Hepatocyte (in vitro differentiated cells): ENCODE data around the gene ANAPC5. TPM values are rescaled to one million over a fixed set of nuclear protein-coding genes. Genes with fewer than 3 reads are reported as not detected.
A peak's percentile ranks its signal among the peaks of the same experiment; 100 is the strongest.

Source experiments
- DNase-seq: peaks from one replicate; pipeline ENCODE4 v3.0.0-alpha.2; 2016; ENCODE audit warnings: low spot score
- H2AFZ ChIP-seq: fragments of 200-600 bp; sonication (generic); 2 replicates; pipeline ENCODE4 v1.6.0; 2016; ENCODE audit warnings: antibody characterized with exemption, mild to moderate bottlenecking
- H3K27ac ChIP-seq: fragments of 200-600 bp; sonication (generic); 2 replicates; pipeline ENCODE4 v1.5.1; 2016; ENCODE audit warnings: mild to moderate bottlenecking
- H3K27me3 ChIP-seq: fragments of 200-600 bp; sonication (generic); 2 replicates; pipeline ENCODE4 v1.6.1; 2016
- H3K36me3 ChIP-seq: fragments of 200-600 bp; sonication (generic); replicated peaks from 2 replicates; pipeline ENCODE4 v1.5.1; 2016; ENCODE audit warnings: low read depth; ENCODE audit not compliant: insufficient read depth
- H3K4me1 ChIP-seq: fragments of 200-600 bp; sonication (generic); 2 replicates; pipeline ENCODE4 v1.5.1; 2016; ENCODE audit warnings: mild to moderate bottlenecking, moderate library complexity; ENCODE audit not compliant: insufficient read depth
- H3K4me2 ChIP-seq: fragments of 200-600 bp; sonication (generic); 2 replicates; pipeline ENCODE4 v1.6.0; 2016
- H3K4me3 ChIP-seq: fragments of 200-600 bp; sonication (generic); 2 replicates; pipeline ENCODE4 v1.5.1; 2016; ENCODE audit warnings: mild to moderate bottlenecking
- H3K79me2 ChIP-seq: fragments of 200-600 bp; sonication (generic); 2 replicates; pipeline ENCODE4 v1.6.0; 2017; ENCODE audit warnings: mild to moderate bottlenecking
- H3K9me2 ChIP-seq: fragments of 200-600 bp; sonication (generic); replicated peaks from 2 replicates; pipeline ENCODE4 v1.6.0; 2017; ENCODE audit warnings: mild to moderate bottlenecking; ENCODE audit not compliant: insufficient read depth
- H3K9me3 ChIP-seq: fragments of 200-600 bp; sonication (generic); 2 replicates; pipeline ENCODE4 v1.5.1; 2016; ENCODE audit warnings: low read depth, mild to moderate bottlenecking
- H4K20me1 ChIP-seq: fragments of 200-600 bp; sonication (generic); 2 replicates; pipeline ENCODE4 v1.6.0; 2016; ENCODE audit warnings: mild to moderate bottlenecking; ENCODE audit not compliant: insufficient read depth, poor library complexity, severe bottlenecking
- CTCF ChIP-seq: fragments of 200-600 bp; sonication (generic); IDR thresholded peaks from 2 replicates; pipeline ENCODE4 v1.5.1; 2016; ENCODE audit warnings: antibody characterized with exemption, mild to moderate bottlenecking; ENCODE audit not compliant: poor library complexity
- EZH2 ChIP-seq: fragments of 200-600 bp; sonication (generic); IDR thresholded peaks from 2 replicates; pipeline ENCODE4 v1.6.1; 2016; ENCODE audit warnings: antibody characterized with exemption, mild to moderate bottlenecking, borderline replicate concordance
- EZH2phosphoT487 ChIP-seq: fragments of 200-600 bp; sonication (generic); IDR thresholded peaks from one replicate; pipeline ENCODE4 v1.6.1; 2018; ENCODE audit warnings: antibody characterized with exemption, mild to moderate bottlenecking, low read depth, moderate library complexity; ENCODE audit not compliant: unreplicated experiment, severe bottlenecking
- WGBS: methylation state at CpG from one replicate; pipeline ENCODE4 v1.1.6; 2016; ENCODE audit warnings: low lambda C conversion rate; ENCODE audit errors: missing lambda C conversion rate; 5-methylcytosine and 5-hydroxymethylcytosine counted together
- polyA plus RNA-seq: library from polyadenylated mRNA; unstranded; fragments of >200 nt; fragmentation: Nextera tagmentation; extraction: Ambion mirVana; gene quantifications from 2 replicates; pipeline ENCODE4 v1.2.1, GENCODE V29; 2016
- total RNA-seq: library from RNA; depleted of rRNA; stranded (reverse); fragments of >200 nt; gene quantifications from 2 replicates; pipeline ENCODE4 v1.2.3, GENCODE V29; 2014

ANAPC5 gene, protein sequence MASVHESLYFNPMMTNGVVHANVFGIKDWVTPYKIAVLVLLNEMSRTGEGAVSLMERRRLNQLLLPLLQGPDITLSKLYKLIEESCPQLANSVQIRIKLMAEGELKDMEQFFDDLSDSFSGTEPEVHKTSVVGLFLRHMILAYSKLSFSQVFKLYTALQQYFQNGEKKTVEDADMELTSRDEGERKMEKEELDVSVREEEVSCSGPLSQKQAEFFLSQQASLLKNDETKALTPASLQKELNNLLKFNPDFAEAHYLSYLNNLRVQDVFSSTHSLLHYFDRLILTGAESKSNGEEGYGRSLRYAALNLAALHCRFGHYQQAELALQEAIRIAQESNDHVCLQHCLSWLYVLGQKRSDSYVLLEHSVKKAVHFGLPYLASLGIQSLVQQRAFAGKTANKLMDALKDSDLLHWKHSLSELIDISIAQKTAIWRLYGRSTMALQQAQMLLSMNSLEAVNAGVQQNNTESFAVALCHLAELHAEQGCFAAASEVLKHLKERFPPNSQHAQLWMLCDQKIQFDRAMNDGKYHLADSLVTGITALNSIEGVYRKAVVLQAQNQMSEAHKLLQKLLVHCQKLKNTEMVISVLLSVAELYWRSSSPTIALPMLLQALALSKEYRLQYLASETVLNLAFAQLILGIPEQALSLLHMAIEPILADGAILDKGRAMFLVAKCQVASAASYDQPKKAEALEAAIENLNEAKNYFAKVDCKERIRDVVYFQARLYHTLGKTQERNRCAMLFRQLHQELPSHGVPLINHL
- total RNA-seq: 108 and 110 TPM in 2 replicates
- polyA plus RNA-seq: 102 and 109 TPM in 2 replicates

DNA sequence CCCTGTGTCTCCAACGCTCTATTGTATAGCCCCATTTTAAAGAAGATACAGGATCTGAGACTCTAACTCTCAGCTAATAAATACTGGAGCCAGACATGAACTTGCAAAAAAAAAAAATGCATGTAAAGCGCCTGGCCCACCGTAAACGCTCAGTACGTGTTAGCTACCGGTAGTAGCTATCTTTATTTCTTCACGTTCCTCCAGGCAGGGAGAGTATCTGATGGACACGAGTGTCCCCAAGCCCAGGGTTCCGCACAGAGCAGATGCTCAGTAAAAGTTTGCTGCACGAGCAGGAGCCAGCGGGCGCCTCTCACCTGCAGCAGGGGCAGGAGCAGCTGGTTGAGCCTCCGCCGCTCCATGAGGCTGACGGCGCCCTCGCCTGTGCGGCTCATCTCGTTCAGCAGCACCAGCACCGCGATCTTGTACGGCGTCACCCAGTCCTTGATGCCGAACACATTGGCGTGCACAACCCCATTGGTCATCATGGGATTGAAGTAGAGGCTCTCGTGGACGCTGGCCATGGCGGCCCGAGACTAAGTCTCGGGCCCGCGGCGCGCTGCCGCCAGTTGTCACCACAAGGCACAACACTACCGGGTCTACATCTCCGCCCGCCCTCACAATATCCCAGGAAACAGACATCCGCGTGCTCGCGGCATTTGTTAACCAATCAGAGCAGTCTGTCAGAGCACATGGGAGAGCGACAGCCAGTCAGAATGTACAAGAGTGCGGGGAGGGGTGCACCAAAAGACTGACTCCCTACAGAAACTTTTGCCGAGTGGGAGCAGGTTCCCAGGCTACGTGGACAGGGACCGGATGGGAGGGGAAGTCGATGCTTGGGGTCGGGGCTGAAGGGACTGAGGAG, at the start of gene ANAPC5:
ANAPC5 (minus strand) TSS at position 592 of the 862 bp plus-strand sequence; CDS start at position 521, 71 bp downstream.
- Histone ChIP-seq H3K9me3 (no peaks in the 10 kb centered on the region), H3K36me3 (no peaks in the 10 kb centered on the region), H2AFZ (peak within 1 kb of the TSS; percentile 93), H3K4me2 (peak within 1 kb of the TSS; percentile 88), H3K79me2 (peaks cover 40% of the 10 kb centered on the region), H3K27me3 (no peaks in the 10 kb centered on the region), H4K20me1 (no peaks in the 10 kb centered on the region), H3K4me3 (peak within 1 kb of the TSS; percentile 75), H3K27ac (peak within 1 kb of the TSS; percentile 81), H3K9me2 (no peaks in the 10 kb centered on the region), H3K4me1 (no peaks in the 10 kb centered on the region)
- no peak for TF ChIP-seq EZH2phosphoT487
- no peak for TF ChIP-seq EZH2
- no peak for TF ChIP-seq CTCF
- peak; percentile 97 for DNase-seq
- WGBS: 1% methylated on average over 49 of the region's 49 CpGs

- Histone ChIP-seq H3K36me3 (no peaks in the 10 kb centered on the region), H3K9me2 (no peaks in the 10 kb centered on the region), H3K4me2 (peak overlapping the region; percentile 81), H2AFZ (peak overlapping the region; percentile 53), H3K9me3 (no peaks in the 10 kb centered on the region), H3K27ac (peak overlapping the region; percentile 88), H4K20me1 (peaks cover 17% of the 10 kb centered on the region), H3K79me2 (peaks cover 58% of the 10 kb centered on the region), H3K4me1 (peaks cover 13% of the 10 kb centered on the region), H3K27me3 (no peaks in the 10 kb centered on the region), H3K4me3 (peak overlapping the region; percentile 73)
- 1% methylated on average over 46 of the region's 48 CpGs for WGBS
- DNase-seq: peak; percentile 61
- TF ChIP-seq EZH2 (no peak), EZH2phosphoT487 (no peak), CTCF (no peak)
These were observed 48.3 kb upstream of the ANAPC5 start for GRCh38 chr12:121400332-121401139.
